Chondrocyte (in vitro differentiated cells): Measurements from ENCODE around the gene NUFIP1. TPM values are rescaled to one million over a fixed set of nuclear protein-coding genes. Genes with fewer than 3 reads are reported as not detected.

Source experiments
- DNase-seq: peaks from one replicate; pipeline ENCODE4 v3.0.0; 2021; ENCODE audit warnings: mixed read lengths, low spot score
- H3K27ac Mint-ChIP-seq: one replicate; pipeline ENCODE4 v1.8.0; 2021; ENCODE audit warnings: mild to moderate bottlenecking, moderate library complexity, mixed read lengths; ENCODE audit not compliant: unreplicated experiment
- H3K27me3 Mint-ChIP-seq: 2 replicates; pipeline ENCODE4 v1.8.0; 2021; ENCODE audit warnings: low read depth, mixed read lengths
- H3K36me3 Mint-ChIP-seq: 2 replicates; pipeline ENCODE4 v1.8.0; 2021; ENCODE audit warnings: low read depth, mixed read lengths
- H3K4me1 Mint-ChIP-seq: 2 replicates; pipeline ENCODE4 v1.8.0; 2021; ENCODE audit warnings: low read depth, mild to moderate bottlenecking, mixed read lengths
- H3K4me3 Mint-ChIP-seq: one replicate; pipeline ENCODE4 v1.8.0; 2021; ENCODE audit warnings: mild to moderate bottlenecking, moderate library complexity, mixed read lengths; ENCODE audit not compliant: unreplicated experiment
- H3K9me3 Mint-ChIP-seq: 2 replicates; pipeline ENCODE4 v1.8.0; 2021; ENCODE audit warnings: low read depth, mixed read lengths
- total RNA-seq: library from RNA; stranded (reverse); gene quantifications from 3 replicates; pipeline ENCODE4 v1.2.1, GENCODE V29; 2021
- TF ChIP-seq, protein P1 (sequence below): fragments of 200-600 bp; sonication (generic); IDR thresholded peaks from 2 replicates; pipeline ENCODE4 v1.5.0; 2021; ENCODE audit warnings: antibody characterized with exemption, mild to moderate bottlenecking, moderate library complexity

The NUFIP1 gene
- total RNA-seq, 1 donor from 2014 or later, result 5.1 TPM

DNA sequence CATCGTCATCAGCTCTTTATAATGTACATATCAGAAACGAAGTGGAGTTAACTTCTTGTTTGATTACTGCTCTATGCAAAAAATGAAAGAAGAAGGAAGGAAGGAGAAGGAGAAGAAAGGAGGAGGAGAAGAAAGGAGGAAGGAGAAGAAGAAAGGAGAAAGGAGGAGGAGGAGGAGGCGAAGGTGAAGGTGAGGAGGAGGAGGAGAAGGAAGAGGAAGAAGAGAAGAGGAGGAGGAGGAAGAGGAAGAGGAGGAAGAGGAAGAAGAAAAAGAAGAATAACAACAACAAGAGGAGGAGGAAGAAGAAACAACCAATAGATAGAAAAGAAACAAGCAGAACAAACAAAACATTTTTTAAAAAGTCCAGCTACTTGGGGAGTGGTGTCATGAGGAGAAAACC is 13.1 kb downstream of the NUFIP1 start:
- no peak for DNase-seq
- TF ChIP-seq, protein P1, sequence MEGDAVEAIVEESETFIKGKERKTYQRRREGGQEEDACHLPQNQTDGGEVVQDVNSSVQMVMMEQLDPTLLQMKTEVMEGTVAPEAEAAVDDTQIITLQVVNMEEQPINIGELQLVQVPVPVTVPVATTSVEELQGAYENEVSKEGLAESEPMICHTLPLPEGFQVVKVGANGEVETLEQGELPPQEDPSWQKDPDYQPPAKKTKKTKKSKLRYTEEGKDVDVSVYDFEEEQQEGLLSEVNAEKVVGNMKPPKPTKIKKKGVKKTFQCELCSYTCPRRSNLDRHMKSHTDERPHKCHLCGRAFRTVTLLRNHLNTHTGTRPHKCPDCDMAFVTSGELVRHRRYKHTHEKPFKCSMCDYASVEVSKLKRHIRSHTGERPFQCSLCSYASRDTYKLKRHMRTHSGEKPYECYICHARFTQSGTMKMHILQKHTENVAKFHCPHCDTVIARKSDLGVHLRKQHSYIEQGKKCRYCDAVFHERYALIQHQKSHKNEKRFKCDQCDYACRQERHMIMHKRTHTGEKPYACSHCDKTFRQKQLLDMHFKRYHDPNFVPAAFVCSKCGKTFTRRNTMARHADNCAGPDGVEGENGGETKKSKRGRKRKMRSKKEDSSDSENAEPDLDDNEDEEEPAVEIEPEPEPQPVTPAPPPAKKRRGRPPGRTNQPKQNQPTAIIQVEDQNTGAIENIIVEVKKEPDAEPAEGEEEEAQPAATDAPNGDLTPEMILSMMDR, result no peak
- Mint-ChIP-seq H3K4me1 (no peaks in the 10 kb centered on the region), H3K27ac (no peak overlapping the region), H3K4me3 (no peak overlapping the region), H3K36me3 (peaks cover 14% of the 10 kb centered on the region), H3K27me3 (no peaks in the 10 kb centered on the region), H3K9me3 (no peaks in the 10 kb centered on the region)

DNA sequence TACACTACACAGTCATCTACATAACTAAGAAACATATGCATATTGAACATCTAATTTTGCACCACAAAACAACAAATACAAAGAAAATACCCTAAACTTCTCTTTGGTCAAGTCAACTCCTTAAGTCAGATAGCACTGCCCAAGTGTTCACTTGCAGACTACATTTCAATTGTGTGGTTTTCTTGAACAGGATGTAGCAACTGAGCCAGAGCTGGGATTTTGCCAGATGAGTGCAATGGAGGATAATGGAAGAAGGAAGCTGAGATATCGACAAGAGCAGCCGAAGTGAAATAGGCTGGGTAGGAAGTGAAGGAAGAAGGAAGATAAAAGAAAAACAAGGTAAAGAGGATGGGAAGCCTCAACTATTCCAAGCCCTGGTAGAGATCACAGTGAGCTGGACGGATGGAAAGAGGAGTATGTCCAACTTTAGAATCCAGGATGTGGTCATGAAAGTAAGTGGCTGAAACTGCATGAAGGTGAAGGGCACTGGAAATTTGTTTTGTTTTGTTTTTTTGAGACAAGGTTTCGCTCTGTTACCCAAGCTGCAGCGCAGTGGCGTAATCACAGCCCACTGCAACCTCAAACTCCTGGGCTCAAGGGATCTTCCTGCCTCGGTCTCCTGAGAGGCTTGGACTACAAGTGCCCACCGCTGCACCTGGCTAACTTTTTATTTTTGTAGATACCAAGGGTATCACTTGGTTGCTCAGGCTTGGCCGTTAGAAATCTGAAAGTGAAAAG is 15.0 kb downstream of the NUFIP1 start:
- TF ChIP-seq, protein P1, result no peak

DNA sequence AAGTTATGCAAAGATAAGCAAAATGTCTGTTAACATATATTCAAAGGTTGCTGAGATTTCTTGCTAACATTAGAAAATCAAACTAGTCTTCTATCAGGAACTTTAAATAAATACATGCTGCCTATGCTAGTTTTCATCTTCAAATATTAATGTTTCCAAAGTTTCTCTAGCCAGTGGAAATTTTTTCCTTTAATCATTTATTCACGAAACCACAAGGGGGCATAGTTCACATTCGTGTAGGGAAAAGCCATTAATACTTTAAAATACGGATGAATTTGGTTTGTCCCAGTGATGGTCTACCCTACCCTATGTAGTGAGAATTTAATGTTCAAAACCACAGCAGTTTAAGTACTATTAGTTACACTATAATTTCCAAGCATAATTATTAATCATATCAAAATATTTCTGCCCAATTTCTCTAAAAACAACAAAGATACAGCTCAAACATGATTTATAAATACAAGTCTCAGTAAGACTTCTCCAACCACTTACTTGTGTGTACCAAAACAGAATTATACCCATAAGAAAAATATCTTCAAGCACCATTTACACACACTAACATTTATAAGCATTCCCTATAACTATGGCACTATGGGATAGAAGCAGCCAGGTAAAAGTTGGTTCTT is 16.2 kb downstream of the NUFIP1 start:
- H3K27ac Mint-ChIP-seq, result no peak overlapping the region
- no peaks in the 10 kb centered on the region for H3K27me3 Mint-ChIP-seq
- H3K36me3 Mint-ChIP-seq, result peaks cover 6% of the 10 kb centered on the region
- no peak for DNase-seq
- no peak overlapping the region for H3K4me3 Mint-ChIP-seq
- TF ChIP-seq, protein P1, result peak; percentile 82
- H3K4me1 Mint-ChIP-seq, result peaks cover 10% of the 10 kb centered on the region
- H3K9me3 Mint-ChIP-seq, result no peaks in the 10 kb centered on the region

More for the DNA sequence above, 15.0 kb downstream of the NUFIP1 start:
- H3K27ac Mint-ChIP-seq, result no peak overlapping the region
- H3K36me3 Mint-ChIP-seq, result peaks cover 12% of the 10 kb centered on the region
- H3K27me3 Mint-ChIP-seq, result no peaks in the 10 kb centered on the region
- no peak for DNase-seq
- no peak overlapping the region for H3K4me3 Mint-ChIP-seq
- H3K4me1 Mint-ChIP-seq, result no peaks in the 10 kb centered on the region
- H3K9me3 Mint-ChIP-seq, result no peaks in the 10 kb centered on the region

DNA sequence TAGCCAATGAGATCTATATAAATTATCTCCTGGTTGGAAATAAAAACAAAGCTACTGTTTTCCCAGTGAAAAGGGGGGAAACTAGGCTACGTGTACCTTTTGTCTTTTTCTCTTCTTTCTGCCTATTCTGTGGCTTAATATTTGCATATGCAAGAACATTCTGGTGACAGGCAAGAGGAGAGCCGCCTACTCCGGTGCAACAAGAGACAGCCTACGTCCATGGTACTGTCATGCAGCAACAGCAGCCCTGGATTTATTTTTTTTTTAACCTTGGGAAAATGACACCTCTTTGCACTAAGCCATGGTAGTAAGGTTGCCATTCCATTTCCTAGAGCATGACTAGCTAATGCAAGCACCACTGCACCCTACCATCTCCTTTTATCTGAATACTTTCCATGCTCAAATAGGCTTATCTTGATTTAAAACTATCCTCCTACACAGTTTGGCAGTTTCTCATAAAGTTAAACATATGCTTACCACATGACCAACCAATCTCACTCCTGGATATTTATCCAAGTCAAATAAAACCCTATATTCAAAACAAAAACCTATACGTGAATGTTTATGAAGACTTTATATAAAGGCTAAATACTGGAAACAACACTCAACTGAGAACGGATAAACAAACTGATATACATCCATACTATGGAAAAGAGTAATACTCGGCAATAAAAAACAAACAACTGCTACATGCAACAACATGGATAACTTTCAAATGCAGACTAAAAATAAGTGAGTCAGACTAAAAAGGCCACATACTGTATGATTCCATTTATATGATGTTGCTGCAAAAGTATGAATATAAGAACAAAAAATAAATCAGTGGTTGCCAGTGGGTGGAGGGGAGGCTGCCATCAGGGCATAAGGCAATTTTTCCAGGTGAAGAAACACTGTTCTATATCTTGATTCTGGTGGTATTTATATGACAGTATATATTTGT is 17.3 kb downstream of the NUFIP1 start:
- H3K4me1 Mint-ChIP-seq, result peaks cover 18% of the 10 kb centered on the region
- no peaks in the 10 kb centered on the region for H3K9me3 Mint-ChIP-seq
- peaks cover 1% of the 10 kb centered on the region for H3K36me3 Mint-ChIP-seq
- TF ChIP-seq, protein P1, result no peak
- DNase-seq, result no peak
- H3K4me3 Mint-ChIP-seq, result peak overlapping the region; percentile 1
- no peaks in the 10 kb centered on the region for H3K27me3 Mint-ChIP-seq
- H3K27ac Mint-ChIP-seq, result peak overlapping the region; percentile 67
